Measurements from ENCODE around the gene BAAT. TPM values are rescaled to one million over a fixed set of nuclear protein-coding genes. Genes with fewer than 3 reads are reported as not detected.
A peak's percentile ranks its signal among the peaks of the same experiment; 100 is the strongest.

The BAAT gene
- total and polyA plus RNA-seq, 2 experiments from 2014 or later = 0.19 TPM; not detected in 1

GRCh38 chr9:101398068-101398929 is 13.5 kb upstream of the BAAT start, which contains the start of the genes MRPL50 and ZNF189:
Gene MRPL50 (minus strand): TSS chr9:101398618. CDS start chr9:101398592, 26 bp downstream.
Gene ZNF189 (plus strand): TSS chr9:101398851. CDS start chr9:101399157, 306 bp downstream.
- peak; percentile 100 for DNase-seq
- TF ChIP-seq EZH2phosphoT487 (IDR thresholded peaks at IDR 0.05; ENCODE audit: insufficient read depth, low read depth) (no peak), EZH2 (IDR thresholded peaks at IDR 0.05; ENCODE audit: insufficient read depth, poor library complexity, severe bottlenecking) (no peak)
- H3K9ac ChIP-seq = peak within 1 kb of the TSS; percentile 93
- peak within 1 kb of the TSS; percentile 92 for H2AFZ ChIP-seq
- peak within 1 kb of the TSS; percentile 96 for H3K4me3 ChIP-seq
- H3K27ac ChIP-seq = peak within 1 kb of the TSS; percentile 72
- H3K9me3 ChIP-seq (ENCODE audit: low read depth) = no peaks in the 10 kb centered on the region
- peak within 1 kb of the TSS; percentile 97 for H3K4me2 ChIP-seq (ENCODE audit: unreplicated experiment)
- H3K36me3 ChIP-seq (ENCODE audit: low read depth) = peaks cover 39% of the 10 kb centered on the region
- peaks cover 13% of the 10 kb centered on the region for H3K4me1 ChIP-seq (ENCODE audit: insufficient read depth)
- H3K27me3 ChIP-seq (replicated peaks; ENCODE audit: insufficient read depth) = no peaks in the 10 kb centered on the region
- WGBS, 2 experiments (ENCODE audit: low coverage in 1 of 2, low lambda C conversion rate in 2 of 2, missing lambda C conversion rate in 2 of 2) = 0 to 1% methylated on average over 44 of the region's 44 CpGs
- H3F3A ChIP-seq (ENCODE audit: insufficient read depth) = no peaks in the 10 kb centered on the region
- H4K20me1 ChIP-seq (ENCODE audit: insufficient read depth) = no peaks in the 10 kb centered on the region
- no peaks in the 10 kb centered on the region for H3K9me2 ChIP-seq (ENCODE audit: insufficient read depth)
- H3K79me2 ChIP-seq (ENCODE audit: insufficient read depth) = peaks cover 96% of the 10 kb centered on the region
- in situ Hi-C loops (cut with MboI) = no loop called here

GRCh38 chr9:101397746-101398067 is 12.9 kb upstream of the BAAT start:
- H3K4me1 ChIP-seq (ENCODE audit: insufficient read depth) = peaks cover 13% of the 10 kb centered on the region
- no peak for TF ChIP-seq EZH2 (IDR thresholded peaks at IDR 0.05; ENCODE audit: insufficient read depth, poor library complexity, severe bottlenecking)
- TF ChIP-seq EZH2phosphoT487 (IDR thresholded peaks at IDR 0.05; ENCODE audit: insufficient read depth, low read depth) = no peak
- H3K9me3 ChIP-seq (ENCODE audit: low read depth) = no peaks in the 10 kb centered on the region
- WGBS, 2 experiments (ENCODE audit: low coverage in 1 of 2, low lambda C conversion rate in 2 of 2, missing lambda C conversion rate in 2 of 2) = 13 to 14% methylated on average over 4 of the region's 4 CpGs
- H3K9ac ChIP-seq = peak overlapping the region; percentile 93
- no peaks in the 10 kb centered on the region for H3K9me2 ChIP-seq (ENCODE audit: insufficient read depth)
- H3K79me2 ChIP-seq (ENCODE audit: insufficient read depth) = peaks cover 96% of the 10 kb centered on the region
- in situ Hi-C loops (cut with MboI) = no loop called here
- peak overlapping the region; percentile 72 for H3K27ac ChIP-seq
- H3K4me3 ChIP-seq = peak overlapping the region; percentile 85
- H3F3A ChIP-seq (ENCODE audit: insufficient read depth) = no peaks in the 10 kb centered on the region
- H2AFZ ChIP-seq = peak overlapping the region; percentile 92
- H3K27me3 ChIP-seq (replicated peaks; ENCODE audit: insufficient read depth) = no peaks in the 10 kb centered on the region
- peak overlapping the region; percentile 89 for H3K4me2 ChIP-seq (ENCODE audit: unreplicated experiment)
- H3K36me3 ChIP-seq (ENCODE audit: low read depth) = peaks cover 35% of the 10 kb centered on the region
- H4K20me1 ChIP-seq (ENCODE audit: insufficient read depth) = peaks cover 4% of the 10 kb centered on the region; the same call in 1 of the 2 replicates
- DNase-seq = no peak

GRCh38 chr9:101394687-101395086 is 9.9 kb upstream of the BAAT start:
- no peak overlapping the region for H3K4me3 ChIP-seq
- H3K9me3 ChIP-seq (ENCODE audit: low read depth) = no peaks in the 10 kb centered on the region
- H4K20me1 ChIP-seq (ENCODE audit: insufficient read depth) = peaks cover 9% of the 10 kb centered on the region; the same call in 1 of the 2 replicates
- TF ChIP-seq EZH2phosphoT487 (IDR thresholded peaks at IDR 0.05; ENCODE audit: insufficient read depth, low read depth) (no peak), EZH2 (IDR thresholded peaks at IDR 0.05; ENCODE audit: insufficient read depth, poor library complexity, severe bottlenecking) (no peak)
- H3K4me2 ChIP-seq (ENCODE audit: unreplicated experiment) = no peak overlapping the region
- H3K27ac ChIP-seq = no peak overlapping the region
- DNase-seq = no peak
- 100% methylated on average over 1 of the region's 1 CpG for WGBS, 2 experiments (ENCODE audit: low coverage in 1 of 2, low lambda C conversion rate in 2 of 2, missing lambda C conversion rate in 2 of 2)
- H2AFZ ChIP-seq = no peak overlapping the region
- peaks cover 17% of the 10 kb centered on the region for H3K36me3 ChIP-seq (ENCODE audit: low read depth)
- H3K4me1 ChIP-seq (ENCODE audit: insufficient read depth) = peaks cover 3% of the 10 kb centered on the region
- H3K27me3 ChIP-seq (replicated peaks; ENCODE audit: insufficient read depth) = no peaks in the 10 kb centered on the region
- H3K79me2 ChIP-seq (ENCODE audit: insufficient read depth) = peaks cover 87% of the 10 kb centered on the region
- in situ Hi-C loops (cut with MboI) = no loop called here
- no peak overlapping the region for H3K9ac ChIP-seq
- no peaks in the 10 kb centered on the region; the same call in 1 of the 2 replicates for H3F3A ChIP-seq (ENCODE audit: insufficient read depth)
- no peaks in the 10 kb centered on the region for H3K9me2 ChIP-seq (ENCODE audit: insufficient read depth)

GRCh38 chr9:101393135-101393534 is 8.3 kb upstream of the BAAT start:
- Histone ChIP-seq H3K79me2 (ENCODE audit: insufficient read depth) (peaks cover 76% of the 10 kb centered on the region), H3K27me3 (replicated peaks; ENCODE audit: insufficient read depth) (no peaks in the 10 kb centered on the region), H3K9ac (no peak overlapping the region), H3K4me2 (ENCODE audit: unreplicated experiment) (no peak overlapping the region), H2AFZ (no peak overlapping the region), H3K9me2 (ENCODE audit: insufficient read depth) (no peaks in the 10 kb centered on the region), H3F3A (ENCODE audit: insufficient read depth) (peaks cover 6% of the 10 kb centered on the region; the same call in 1 of the 2 replicates), H3K4me3 (no peak overlapping the region), H3K27ac (no peak overlapping the region), H4K20me1 (ENCODE audit: insufficient read depth) (peaks cover 9% of the 10 kb centered on the region; the same call in 1 of the 2 replicates), H3K4me1 (ENCODE audit: insufficient read depth) (no peaks in the 10 kb centered on the region; the same call in 1 of the 2 replicates), H3K9me3 (ENCODE audit: low read depth) (no peaks in the 10 kb centered on the region), H3K36me3 (ENCODE audit: low read depth) (peaks cover 22% of the 10 kb centered on the region)
- 97 to 98% methylated on average over 3 of the region's 3 CpGs for WGBS, 2 experiments (ENCODE audit: low coverage in 1 of 2, low lambda C conversion rate in 2 of 2, missing lambda C conversion rate in 2 of 2)
- no peak for DNase-seq
- in situ Hi-C loops (cut with MboI) = no loop called here
- TF ChIP-seq EZH2phosphoT487 (IDR thresholded peaks at IDR 0.05; ENCODE audit: insufficient read depth, low read depth) (no peak), EZH2 (IDR thresholded peaks at IDR 0.05; ENCODE audit: insufficient read depth, poor library complexity, severe bottlenecking) (no peak)
